GM21825 (cell line): ENCODE measurements around the gene TES.
"Not testable (repeated sequence)": the region's sequence is repeated elsewhere in the genome, so short reads cannot be mapped to it uniquely, and the experiment has no call there.

Experiments
- ATAC-seq: cut with Tn5 transposase; IDR thresholded peaks from one replicate; pipeline ENCODE4 v1.9.1; 2021; ENCODE audit warnings: mild to moderate bottlenecking, moderate library complexity; ENCODE audit not compliant: unreplicated experiment

Gene TES

GRCh38 chr7:116210345-116211005 is at the start of gene TES:
TSS of gene TES (plus strand) at chr7:116210539. CDS start at chr7:116210708, 169 bp downstream.
- ATAC-seq: peak; percentile 87

- ATAC-seq: no peak
Measured at GRCh38 chr7:116161728-116162127, 48.6 kb upstream of the TES start.

GRCh38 chr7:116162254-116162653 is 48.1 kb upstream of the TES start:
- peak; percentile 38 for ATAC-seq

- no peak for ATAC-seq
Measured at GRCh38 chr7:116162992-116163391, 47.3 kb upstream of the TES start.

GRCh38 chr7:116164552-116165306 is 45.6 kb upstream of the TES start:
- no peak for ATAC-seq

GRCh38 chr7:116165717-116166116 is 44.6 kb upstream of the TES start:
- ATAC-seq: peak; percentile 46

- ATAC-seq: no peak
Measured at GRCh38 chr7:116166156-116166555, 44.2 kb upstream of the TES start.

- no peak for ATAC-seq
Measured at GRCh38 chr7:116167177-116167576, 43.2 kb upstream of the TES start.

GRCh38 chr7:116169060-116169459 is 41.3 kb upstream of the TES start:
- no peak for ATAC-seq

GRCh38 chr7:116170180-116170579 is 40.2 kb upstream of the TES start:
- no peak for ATAC-seq

GRCh38 chr7:116171094-116171493 is 39.2 kb upstream of the TES start:
- no peak for ATAC-seq

GRCh38 chr7:116172353-116172752 is 38.0 kb upstream of the TES start:
- ATAC-seq: no peak

GRCh38 chr7:116173051-116174028 is 37.0 kb upstream of the TES start:
- no peak for ATAC-seq

GRCh38 chr7:116175095-116175494 is 35.2 kb upstream of the TES start:
- not testable (repeated sequence) for ATAC-seq

- ATAC-seq: no peak
Measured at GRCh38 chr7:116176226-116176625, 34.1 kb upstream of the TES start.

GRCh38 chr7:116177009-116177408 is 33.3 kb upstream of the TES start:
- ATAC-seq: no peak

GRCh38 chr7:116180302-116180701 is 30.0 kb upstream of the TES start:
- peak; percentile 79 for ATAC-seq

GRCh38 chr7:116182023-116182422 is 28.3 kb upstream of the TES start:
- no peak for ATAC-seq

- no peak for ATAC-seq
Measured at GRCh38 chr7:116185450-116185849, 24.9 kb upstream of the TES start.

- ATAC-seq: no peak
Measured at GRCh38 chr7:116185956-116186355, 24.4 kb upstream of the TES start.

- ATAC-seq: no peak
Measured at GRCh38 chr7:116187400-116187799, 22.9 kb upstream of the TES start.
